Colonic mucosa (tissue), 4 donors: Measurements from ENCODE around the gene NUDT1. TPM values are rescaled to one million over a fixed set of nuclear protein-coding genes. Genes with fewer than 3 reads are reported as not detected.

Experiments
- DNase-seq: peaks from one replicate; pipeline ENCODE4 v3.0.0-alpha.2; 2020
- H3K27ac ChIP-seq: fragments of 200-600 bp; one replicate; pipeline ENCODE4 v1.8.0; 2021
- H3K27me3 ChIP-seq: fragments of 200-600 bp; one replicate; pipeline ENCODE4 v1.8.0; 2021
- H3K36me3 ChIP-seq: fragments of 200-600 bp; one replicate; pipeline ENCODE4 v1.8.0; 2021
- H3K4me1 ChIP-seq: fragments of 200-600 bp; one replicate; pipeline ENCODE4 v1.8.0; 2021; ENCODE audit warnings: mild to moderate bottlenecking
- H3K4me3 ChIP-seq: fragments of 200-600 bp; one replicate; pipeline ENCODE4 v1.8.0; 2021
- H3K9ac ChIP-seq, 2 donors: one replicate each; pipeline ENCODE4 v1.7.0; 2013; ENCODE audit warnings: control low read depth in 2 of 2, low read depth in 2 of 2, low read length in 2 of 2
- H3K9me3 ChIP-seq: fragments of 200-600 bp; one replicate; pipeline ENCODE4 v1.8.0; 2021
- CTCF ChIP-seq: fragments of 200-600 bp; IDR thresholded peaks from one replicate; pipeline ENCODE4 v1.8.0; 2022; ENCODE audit warnings: antibody characterized with exemption, mild to moderate bottlenecking
- intact Hi-C: fragments of 100-400 bp; cut with DNase I; formaldehyde crosslinking; loops from one replicate; pipeline ENCODE4 v1.14.1; 2022
- total RNA-seq, 2 donors: library from RNA; stranded (reverse); fragmentation: NEBNext Ultra II Directional in 1 of 2; extraction: Animal tissue kit (Norgen Biotek cat#: 25700) in 1 of 2; gene quantifications; one replicate each; pipeline ENCODE4 v1.2.1, GENCODE V29; 2021
- donor health status: healthy.
- donor health status: DM: no; HTN: no; CAD: no.
- donor health status: DM: no; HTN: no; CAD: no.

The NUDT1 gene
- total RNA-seq, 2 donors from 2014 or later, result 15.0 to 51.6 TPM

- no peaks in the 10 kb centered on the region for H3K9me3 ChIP-seq
- no peak for DNase-seq
- intact Hi-C loops, result no loop called here
- no peak overlapping the region for H3K27ac ChIP-seq
- no peak for TF ChIP-seq CTCF
- no peak overlapping the region for H3K9ac ChIP-seq
- H3K4me3 ChIP-seq, result no peak overlapping the region
- H3K36me3 ChIP-seq, result no peaks in the 10 kb centered on the region
- H3K27me3 ChIP-seq, result no peaks in the 10 kb centered on the region
- H3K4me1 ChIP-seq, result no peaks in the 10 kb centered on the region
Observed at GRCh38 chr7:2217716-2218443, 24.1 kb upstream of the NUDT1 start.

GRCh38 chr7:2218444-2218785, 23.6 kb upstream of the NUDT1 start:
- DNase-seq, result no peak
- Histone ChIP-seq H3K4me3 (no peak overlapping the region), H3K9ac (no peak overlapping the region), H3K4me1 (no peaks in the 10 kb centered on the region), H3K27me3 (no peaks in the 10 kb centered on the region), H3K36me3 (no peaks in the 10 kb centered on the region), H3K27ac (no peak overlapping the region), H3K9me3 (no peaks in the 10 kb centered on the region)
- no peak for TF ChIP-seq CTCF
- intact Hi-C loops, result no loop called here

- Histone ChIP-seq H3K4me1 (no peaks in the 10 kb centered on the region), H3K27ac (no peak overlapping the region), H3K4me3 (no peak overlapping the region), H3K9me3 (no peaks in the 10 kb centered on the region), H3K27me3 (no peaks in the 10 kb centered on the region), H3K36me3 (no peaks in the 10 kb centered on the region), H3K9ac (no peak overlapping the region)
- no peak for TF ChIP-seq CTCF
- intact Hi-C loops, result no loop called here
- DNase-seq, result no peak
Observed at GRCh38 chr7:2219136-2219535, 22.9 kb upstream of the NUDT1 start.

GRCh38 chr7:2219606-2220005, 22.4 kb upstream of the NUDT1 start:
- H3K4me1 ChIP-seq, result no peaks in the 10 kb centered on the region
- H3K36me3 ChIP-seq, result no peaks in the 10 kb centered on the region
- intact Hi-C loops, result no loop called here
- H3K27me3 ChIP-seq, result no peaks in the 10 kb centered on the region
- H3K4me3 ChIP-seq, result no peak overlapping the region
- H3K9me3 ChIP-seq, result no peaks in the 10 kb centered on the region
- no peak overlapping the region for H3K9ac ChIP-seq
- DNase-seq, result no peak
- no peak overlapping the region for H3K27ac ChIP-seq
- TF ChIP-seq CTCF, result no peak

GRCh38 chr7:2220030-2220429, 22.0 kb upstream of the NUDT1 start:
- Histone ChIP-seq H3K36me3 (no peaks in the 10 kb centered on the region), H3K27me3 (no peaks in the 10 kb centered on the region), H3K4me1 (no peaks in the 10 kb centered on the region), H3K9ac (no peak overlapping the region), H3K4me3 (no peak overlapping the region), H3K27ac (no peak overlapping the region), H3K9me3 (no peaks in the 10 kb centered on the region)
- no peak for TF ChIP-seq CTCF
- intact Hi-C loops, result no loop called here
- no peak for DNase-seq
